Mesodermal cell (in vitro differentiated cells): ENCODE measurements around the gene CD9.

Experiments used
- H3K27ac ChIP-seq: 2 replicates; pipeline ENCODE4 v1.7.0; 2013; ENCODE audit warnings: mild to moderate bottlenecking, low read depth, low read length, moderate library complexity; ENCODE audit not compliant: severe bottlenecking
- H3K36me3 ChIP-seq: 2 replicates; pipeline ENCODE4 v1.7.1; 2013; ENCODE audit warnings: mild to moderate bottlenecking, low read length, moderate library complexity; ENCODE audit not compliant: control insufficient read depth, insufficient read depth
- H3K4me1 ChIP-seq: one replicate; pipeline ENCODE4 v1.7.1; 2013; ENCODE audit warnings: mild to moderate bottlenecking, low read length; ENCODE audit not compliant: insufficient read depth, control insufficient read depth, poor library complexity, severe bottlenecking
- H3K4me3 ChIP-seq: 2 replicates; pipeline ENCODE4 v1.7.0; 2013; ENCODE audit warnings: low read length, control low read depth, mild to moderate bottlenecking; ENCODE audit not compliant: insufficient read depth, poor library complexity, severe bottlenecking; ENCODE audit errors: extremely low read depth
- H3K9me3 ChIP-seq: 2 replicates; pipeline ENCODE4 v1.7.1; 2013; ENCODE audit warnings: mild to moderate bottlenecking, low read length, moderate library complexity; ENCODE audit not compliant: control insufficient read depth
- WGBS, 2 experiments: methylation state at CpG; one replicate each; pipeline ENCODE4 v1.1.5; 2013; ENCODE audit warnings: missing lambda C conversion rate in 2 of 2; ENCODE audit not compliant: insufficient coverage in 2 of 2; 5-methylcytosine and 5-hydroxymethylcytosine counted together

The CD9 gene

DNA sequence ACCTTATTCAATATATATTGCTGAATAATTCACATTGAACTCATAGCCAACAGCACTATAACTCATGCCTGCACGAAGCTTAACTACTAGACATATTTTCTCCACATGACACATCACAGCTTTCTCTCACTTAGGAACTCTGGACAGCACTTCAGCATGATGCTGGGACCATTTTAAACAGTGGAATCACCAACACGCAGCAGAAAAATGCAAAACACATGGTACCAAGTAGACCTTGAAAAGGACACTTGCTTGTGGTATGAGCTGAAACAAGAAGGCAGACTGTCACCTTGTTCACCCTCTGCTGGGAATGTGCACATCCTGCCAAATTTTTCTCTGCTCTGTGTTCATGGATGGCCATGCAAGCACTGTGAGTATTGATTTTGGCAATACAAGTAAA, 34.8 kb upstream of the CD9 start:
- no peak overlapping the region for H3K4me3 ChIP-seq
- WGBS, 2 experiments: 91 to 100% methylated on average over 1 to 2 of the region's 2 CpGs
- no peak overlapping the region for H3K27ac ChIP-seq

DNA sequence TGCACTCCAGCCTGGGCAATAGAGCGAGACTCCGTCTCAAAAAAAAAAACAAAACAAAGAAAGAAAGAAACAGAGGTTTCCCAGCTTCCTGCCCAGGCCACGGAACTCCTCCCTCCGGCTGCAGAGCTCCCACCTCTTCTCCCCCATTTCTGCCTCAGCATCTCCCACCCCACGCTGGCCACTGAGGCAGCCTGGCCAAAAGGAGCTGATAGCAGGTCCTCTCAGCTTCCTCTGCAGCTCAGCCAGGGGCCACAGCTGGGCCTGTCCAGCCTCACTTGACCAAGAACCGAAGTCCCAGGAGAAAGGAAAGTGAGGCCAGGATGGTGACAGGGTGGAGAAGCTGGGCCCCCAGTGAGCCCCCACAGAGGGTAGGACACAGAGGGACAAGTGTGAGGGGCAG, 33.4 kb upstream of the CD9 start:
- no peaks in the 10 kb centered on the region for H3K9me3 ChIP-seq
- no peak overlapping the region for H3K4me3 ChIP-seq
- no peaks in the 10 kb centered on the region for H3K36me3 ChIP-seq
- WGBS, 2 experiments: 100% methylated on average over 5 of the region's 6 CpGs; no CpG with 5 or more reads in 1 of the 2 experiments
- H3K4me1 ChIP-seq: peaks cover 29% of the 10 kb centered on the region
- peak overlapping the region; percentile 98 for H3K27ac ChIP-seq

More for the DNA sequence above, 34.8 kb upstream of the CD9 start:
- H3K9me3 ChIP-seq: no peaks in the 10 kb centered on the region
- H3K4me1 ChIP-seq: peaks cover 40% of the 10 kb centered on the region
- H3K36me3 ChIP-seq: no peaks in the 10 kb centered on the region

DNA sequence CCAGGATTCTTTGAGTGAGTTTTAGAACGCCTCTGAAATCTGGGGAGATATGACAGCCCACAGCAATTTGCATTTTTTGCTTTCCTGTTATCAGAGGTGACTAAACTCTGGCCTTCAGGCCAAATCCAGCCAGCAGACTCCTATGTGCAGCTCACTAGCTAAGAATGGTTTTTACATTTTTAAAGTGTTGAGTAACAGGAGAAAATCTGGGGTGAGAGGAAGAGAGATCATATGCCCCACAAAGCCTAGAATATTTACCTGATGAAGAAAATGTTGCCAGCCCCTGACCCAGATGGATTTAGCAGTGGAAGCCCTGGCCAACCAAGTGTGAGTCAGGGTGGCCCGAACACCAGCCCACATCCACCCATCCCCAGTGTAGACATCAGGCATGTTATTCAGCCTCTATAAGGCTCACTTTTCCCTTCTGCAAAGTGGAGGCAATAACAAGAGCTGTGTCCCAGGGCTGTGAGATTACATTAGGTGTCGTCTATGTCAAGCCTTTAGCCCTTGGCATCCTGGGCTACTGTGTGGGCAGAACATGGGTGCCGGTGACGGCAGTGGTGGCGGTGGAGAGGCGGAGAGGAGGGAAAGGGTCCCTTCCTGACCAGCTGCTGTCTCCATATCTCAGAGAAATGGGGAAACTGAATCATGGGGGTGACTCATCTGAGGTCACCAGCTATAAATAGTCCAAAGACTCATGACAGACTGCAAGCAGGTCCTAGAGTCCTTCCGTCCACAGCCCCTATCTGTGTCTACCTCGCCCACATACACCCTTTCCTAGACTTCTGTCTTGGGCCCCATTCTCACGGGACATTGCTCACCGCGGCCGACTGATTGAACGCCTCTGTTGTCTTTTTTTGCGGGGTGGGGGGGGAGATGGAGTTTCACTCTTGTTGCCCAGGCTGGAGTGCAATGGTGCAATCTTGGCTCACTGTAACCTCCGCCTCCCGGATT, 32.6 kb upstream of the CD9 start:
- Histone ChIP-seq H3K4me3 (no peak overlapping the region), H3K36me3 (no peaks in the 10 kb centered on the region), H3K9me3 (no peaks in the 10 kb centered on the region), H3K4me1 (peaks cover 29% of the 10 kb centered on the region), H3K27ac (peak overlapping the region; percentile 98)
- 75 to 77% methylated on average over 7 to 9 of the region's 17 CpGs for WGBS, 2 experiments

DNA sequence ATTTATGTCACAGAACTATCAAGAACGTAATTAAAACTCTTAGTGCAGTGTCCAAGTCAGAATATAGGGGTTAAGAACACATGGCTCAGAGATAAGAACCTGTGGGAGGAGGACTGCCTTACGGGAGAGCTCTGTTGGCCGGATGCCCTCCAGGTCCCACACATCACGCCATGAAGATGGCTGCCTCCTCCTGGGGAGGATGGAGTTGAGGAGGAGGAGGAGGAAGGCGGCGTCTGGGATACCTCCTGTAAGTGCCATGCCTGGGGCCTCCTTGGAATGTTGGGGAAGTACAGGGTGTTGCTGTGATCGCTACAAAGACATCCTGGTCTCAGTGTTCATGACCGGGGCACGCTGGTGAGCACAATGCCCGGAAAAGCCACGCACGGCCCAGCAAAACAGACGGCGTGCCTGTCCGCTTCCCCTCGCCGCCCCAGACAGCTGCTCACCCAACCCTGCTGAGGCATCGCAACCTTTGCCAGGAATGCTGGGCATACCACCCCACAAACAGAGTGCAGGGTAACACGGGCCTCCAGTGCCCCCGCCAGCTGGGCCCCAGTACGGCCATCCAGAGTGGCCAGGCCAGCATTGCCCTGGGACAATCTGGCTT, 28.7 kb upstream of the CD9 start:
- 98% methylated on average over 18 to 21 of the region's 21 CpGs for WGBS, 2 experiments
- Histone ChIP-seq H3K4me1 (peaks cover 27% of the 10 kb centered on the region), H3K27ac (no peak overlapping the region), H3K9me3 (no peaks in the 10 kb centered on the region), H3K36me3 (no peaks in the 10 kb centered on the region), H3K4me3 (no peak overlapping the region)

DNA sequence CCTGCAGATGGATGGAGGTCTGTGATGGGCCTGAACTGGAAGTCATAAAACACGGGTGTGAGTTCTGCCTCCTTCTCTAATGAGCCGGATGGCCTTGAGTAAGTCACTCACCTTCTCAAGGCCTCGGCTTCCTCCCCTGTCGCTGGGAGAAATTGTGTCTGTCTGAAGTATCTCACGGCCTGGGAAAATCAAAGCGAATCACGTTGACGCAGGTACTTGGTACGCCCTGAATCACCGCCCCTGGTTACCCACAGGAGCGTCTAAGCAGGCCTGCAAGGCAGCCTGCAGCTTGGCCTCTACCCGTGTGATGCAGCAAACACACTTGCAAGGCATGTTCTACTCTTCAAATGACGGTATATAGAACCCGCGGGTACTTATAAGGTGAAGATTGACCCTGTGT, 28.1 kb upstream of the CD9 start:
- 94% methylated on average over 14 to 15 of the region's 15 CpGs for WGBS, 2 experiments
- Histone ChIP-seq H3K4me1 (peaks cover 23% of the 10 kb centered on the region), H3K9me3 (no peaks in the 10 kb centered on the region), H3K4me3 (no peak overlapping the region), H3K36me3 (no peaks in the 10 kb centered on the region), H3K27ac (no peak overlapping the region)

DNA sequence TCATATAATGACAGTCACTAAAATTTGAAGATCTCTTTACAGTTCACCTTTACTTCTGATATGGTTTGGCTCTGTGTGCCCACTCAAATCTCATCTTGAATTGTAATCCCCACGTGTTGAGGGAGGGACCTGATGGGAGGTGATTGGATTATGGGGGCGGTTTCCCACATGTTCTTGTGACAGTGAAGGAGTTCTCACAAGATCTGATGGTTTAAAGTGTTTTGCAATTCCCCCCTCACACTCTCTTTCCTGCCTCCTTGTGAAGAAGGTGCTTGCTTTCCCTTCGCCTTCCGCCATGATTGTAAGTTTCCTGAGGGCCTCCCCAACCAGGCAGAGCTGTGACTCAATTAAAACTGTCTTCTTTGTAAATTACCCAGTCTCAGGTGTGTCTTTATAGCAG, 27.3 kb upstream of the CD9 start:
- Histone ChIP-seq H3K27ac (no peak overlapping the region), H3K4me1 (peaks cover 17% of the 10 kb centered on the region), H3K36me3 (no peaks in the 10 kb centered on the region), H3K9me3 (no peaks in the 10 kb centered on the region), H3K4me3 (no peak overlapping the region)
- 92 to 94% methylated on average over 2 of the region's 4 CpGs for WGBS, 2 experiments

DNA sequence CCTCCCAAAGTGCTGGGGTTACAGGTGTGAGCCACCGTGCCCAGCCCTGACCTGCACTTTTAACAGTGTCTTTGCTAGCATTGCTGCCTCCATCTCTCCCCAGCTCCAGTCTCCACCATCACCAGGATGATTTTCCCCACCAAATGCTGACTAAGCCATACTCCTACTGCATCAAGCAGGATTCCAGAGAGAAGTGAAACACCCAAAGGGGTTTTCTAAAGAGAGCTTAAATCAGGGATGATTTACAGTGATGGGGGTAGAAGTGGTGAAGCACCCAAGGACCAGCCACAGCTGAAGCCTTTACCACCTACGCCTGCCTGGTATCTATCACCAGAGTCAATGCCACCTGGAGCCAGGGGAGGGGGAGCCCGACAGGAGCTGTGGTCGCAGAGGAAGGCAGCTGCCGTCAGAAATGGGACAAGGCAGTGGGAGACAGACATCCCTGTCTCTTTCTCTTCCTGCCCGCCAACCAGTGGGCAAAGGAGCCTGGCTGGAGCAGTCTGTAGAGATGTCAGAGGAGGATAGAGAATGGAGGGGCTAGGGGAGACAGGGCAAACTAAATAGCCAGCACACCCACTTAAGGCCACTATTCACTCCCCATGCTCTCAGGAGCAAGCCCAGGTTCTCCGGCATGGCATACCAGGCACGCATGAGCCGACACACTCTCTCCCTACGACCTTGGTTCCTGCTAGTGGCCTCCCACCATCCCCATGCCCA, 22.4 kb upstream of the CD9 start:
- peaks cover 39% of the 10 kb centered on the region for H3K4me1 ChIP-seq
- H3K9me3 ChIP-seq: no peaks in the 10 kb centered on the region
- WGBS, 2 experiments: 92 to 97% methylated on average over 7 to 9 of the region's 10 CpGs
- no peaks in the 10 kb centered on the region for H3K36me3 ChIP-seq
- no peak overlapping the region for H3K4me3 ChIP-seq
- H3K27ac ChIP-seq: peak overlapping the region; percentile 97

DNA sequence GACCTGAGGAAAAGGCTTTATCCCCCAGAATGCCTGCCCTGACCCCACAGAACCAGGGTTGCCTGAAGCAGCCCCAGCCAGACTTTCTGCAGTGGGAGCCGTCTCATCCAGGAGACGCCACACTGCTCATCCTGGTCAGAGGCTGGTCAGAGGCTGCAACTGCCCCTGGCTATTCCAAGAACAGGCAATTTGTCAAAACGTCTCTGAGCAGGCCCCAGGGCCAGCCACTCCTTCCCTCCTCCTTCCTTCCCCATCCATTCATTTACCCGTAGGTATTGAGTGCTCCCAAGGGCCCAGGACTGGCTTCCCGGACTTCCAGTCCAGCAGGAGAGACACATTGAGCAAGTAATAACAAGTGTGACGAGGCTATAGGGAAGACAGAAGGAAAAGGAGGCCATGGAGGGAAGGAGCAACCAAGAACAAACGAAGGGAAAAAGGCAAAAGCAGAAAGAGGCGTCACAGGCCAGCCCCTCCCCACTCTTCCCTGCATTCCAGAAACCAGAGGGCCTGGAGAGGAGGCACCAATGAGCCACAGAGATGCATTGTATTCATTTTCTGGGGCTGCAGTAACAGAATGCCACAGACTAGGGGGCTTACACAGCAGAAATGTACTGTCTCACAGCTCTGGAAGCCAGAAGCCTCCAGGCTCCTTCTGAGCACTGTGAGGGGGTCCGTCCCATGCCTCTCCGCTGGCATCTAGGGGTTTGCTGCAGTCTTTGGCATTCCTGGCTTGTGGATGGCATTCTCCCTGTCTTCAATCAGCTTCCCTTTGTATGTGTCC, 21.0 kb upstream of the CD9 start:
- Histone ChIP-seq H3K4me1 (peaks cover 41% of the 10 kb centered on the region), H3K9me3 (peaks cover 8% of the 10 kb centered on the region), H3K4me3 (no peak overlapping the region), H3K36me3 (no peaks in the 10 kb centered on the region), H3K27ac (peak overlapping the region; percentile 97)
- WGBS, 2 experiments: 63 to 68% methylated on average over 8 to 9 of the region's 10 CpGs

DNA sequence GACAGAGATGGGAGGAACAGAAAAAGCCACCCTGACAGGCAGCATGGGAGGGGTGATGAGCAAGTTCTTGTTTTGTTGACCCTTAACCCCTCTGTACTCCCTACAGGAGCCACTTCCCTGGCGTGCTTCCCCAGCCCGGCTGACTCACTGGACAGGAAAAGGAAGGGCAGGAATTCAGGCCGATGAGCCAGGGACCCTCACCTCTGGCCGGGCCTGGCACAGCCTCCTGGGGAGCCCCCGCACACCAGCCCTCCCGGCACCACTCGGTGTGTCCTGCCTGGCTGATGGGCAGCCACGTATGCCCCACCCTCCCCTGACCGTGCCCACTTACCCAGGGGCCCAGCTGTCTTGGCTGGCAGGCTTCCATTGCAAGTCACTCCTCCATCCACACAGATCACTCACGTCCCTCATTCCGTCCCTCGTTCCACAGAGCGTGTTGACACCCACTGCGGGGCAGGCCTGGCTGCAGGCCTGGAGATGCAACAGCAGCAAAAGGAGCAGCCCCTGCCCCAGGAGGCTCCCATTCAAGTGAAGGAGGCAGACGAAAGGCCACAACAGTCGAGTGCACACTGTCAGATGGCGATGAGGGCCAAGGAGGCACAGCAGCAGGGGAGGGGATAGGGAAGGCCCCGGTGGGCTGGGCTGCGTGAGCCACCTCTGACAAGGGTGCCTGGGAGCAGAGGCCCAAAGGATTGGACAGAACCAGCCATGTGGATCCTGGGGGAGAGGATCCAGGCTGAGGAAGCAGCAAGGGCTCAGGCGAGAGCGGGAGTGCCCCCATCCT, 19.7 kb upstream of the CD9 start:
- WGBS, 2 experiments: 88 to 90% methylated on average over 14 to 21 of the region's 21 CpGs
- peaks cover 41% of the 10 kb centered on the region for H3K4me1 ChIP-seq

More for the DNA sequence above, 19.7 kb upstream of the CD9 start:
- Histone ChIP-seq H3K36me3 (no peaks in the 10 kb centered on the region), H3K27ac (peak overlapping the region; percentile 97), H3K4me3 (no peak overlapping the region), H3K9me3 (peaks cover 11% of the 10 kb centered on the region)
